BE2C (cell line): ENCODE data around the gene CHURC1.

Experiments used
- DNase-seq: peaks from one replicate; pipeline ENCODE4 v3.0.0-alpha.2; 2020
- H3K27me3 ChIP-seq: fragments of 250-450 bp; sonication (Bioruptor Pico); 2 replicates; pipeline ENCODE4 v1.5.1; 2020; ENCODE audit warnings: mild to moderate bottlenecking
- H3K36me3 ChIP-seq: fragments of 250-450 bp; sonication (Bioruptor Pico); 2 replicates; pipeline ENCODE4 v1.5.1; 2020; ENCODE audit warnings: mild to moderate bottlenecking
- H3K4me1 ChIP-seq: fragments of 250-450 bp; sonication (Bioruptor Pico); 2 replicates; pipeline ENCODE4 v1.5.1; 2020
- H3K4me3 ChIP-seq: 2 replicates; pipeline ENCODE4 v1.5.1; 2011; ENCODE audit warnings: low read depth, low read length
- H3K9me3 ChIP-seq: fragments of 250-450 bp; sonication (Bioruptor Pico); 2 replicates; pipeline ENCODE4 v1.5.1; 2020
- CTCF ChIP-seq: IDR thresholded peaks from 2 replicates; pipeline ENCODE4 v1.5.1; 2012; ENCODE audit warnings: mild to moderate bottlenecking, low read depth, low read length

Gene CHURC1

GRCh38 chr14:64953661-64954060 is 39.4 kb downstream of the CHURC1 start:
- DNase-seq, result no peak
- no peak for TF ChIP-seq CTCF
- Histone ChIP-seq H3K9me3 (no peaks in the 10 kb centered on the region), H3K36me3 (no peaks in the 10 kb centered on the region), H3K27me3 (no peaks in the 10 kb centered on the region), H3K4me3 (no peak overlapping the region), H3K4me1 (peaks cover 3% of the 10 kb centered on the region)

- peaks cover 3% of the 10 kb centered on the region for H3K4me1 ChIP-seq
- no peaks in the 10 kb centered on the region for H3K9me3 ChIP-seq
- no peaks in the 10 kb centered on the region for H3K27me3 ChIP-seq
- no peak overlapping the region for H3K4me3 ChIP-seq
- H3K36me3 ChIP-seq, result no peaks in the 10 kb centered on the region
- DNase-seq, result no peak
- TF ChIP-seq CTCF, result no peak
Observed at GRCh38 chr14:64954491-64955240, 40.4 kb downstream of the CHURC1 start.

GRCh38 chr14:64955297-64955696 is 41.0 kb downstream of the CHURC1 start:
- Histone ChIP-seq H3K9me3 (no peaks in the 10 kb centered on the region), H3K4me1 (peaks cover 3% of the 10 kb centered on the region), H3K4me3 (no peak overlapping the region), H3K27me3 (no peaks in the 10 kb centered on the region), H3K36me3 (no peaks in the 10 kb centered on the region)
- no peak for DNase-seq
- no peak for TF ChIP-seq CTCF

- no peak for TF ChIP-seq CTCF
- H3K9me3 ChIP-seq, result no peaks in the 10 kb centered on the region
- H3K4me3 ChIP-seq, result no peak overlapping the region
- peaks cover 3% of the 10 kb centered on the region for H3K4me1 ChIP-seq
- DNase-seq, result no peak
- no peaks in the 10 kb centered on the region for H3K27me3 ChIP-seq
- no peaks in the 10 kb centered on the region for H3K36me3 ChIP-seq
Observed at GRCh38 chr14:64956697-64957406, 42.6 kb downstream of the CHURC1 start.

- Histone ChIP-seq H3K36me3 (no peaks in the 10 kb centered on the region), H3K4me1 (peaks cover 3% of the 10 kb centered on the region), H3K4me3 (no peak overlapping the region), H3K9me3 (no peaks in the 10 kb centered on the region), H3K27me3 (no peaks in the 10 kb centered on the region)
- no peak for DNase-seq
- TF ChIP-seq CTCF, result no peak
Observed at GRCh38 chr14:64958201-64958600, 43.9 kb downstream of the CHURC1 start.

GRCh38 chr14:64958743-64959142 is 44.5 kb downstream of the CHURC1 start:
- peaks cover 2% of the 10 kb centered on the region for H3K4me1 ChIP-seq
- TF ChIP-seq CTCF, result no peak
- no peak overlapping the region for H3K4me3 ChIP-seq
- no peaks in the 10 kb centered on the region for H3K36me3 ChIP-seq
- no peak for DNase-seq
- H3K9me3 ChIP-seq, result no peaks in the 10 kb centered on the region
- no peaks in the 10 kb centered on the region for H3K27me3 ChIP-seq
